ENCODE data around the gene BMP5. TPM values are rescaled to one million over a fixed set of nuclear protein-coding genes. Genes with fewer than 3 reads are reported as not detected.

The BMP5 gene
- total and polyA plus RNA-seq, 2 of the 13 experiments (the other 11 are each of a cell fraction or from before 2014, with no cell fraction given), result not detected

DNA sequence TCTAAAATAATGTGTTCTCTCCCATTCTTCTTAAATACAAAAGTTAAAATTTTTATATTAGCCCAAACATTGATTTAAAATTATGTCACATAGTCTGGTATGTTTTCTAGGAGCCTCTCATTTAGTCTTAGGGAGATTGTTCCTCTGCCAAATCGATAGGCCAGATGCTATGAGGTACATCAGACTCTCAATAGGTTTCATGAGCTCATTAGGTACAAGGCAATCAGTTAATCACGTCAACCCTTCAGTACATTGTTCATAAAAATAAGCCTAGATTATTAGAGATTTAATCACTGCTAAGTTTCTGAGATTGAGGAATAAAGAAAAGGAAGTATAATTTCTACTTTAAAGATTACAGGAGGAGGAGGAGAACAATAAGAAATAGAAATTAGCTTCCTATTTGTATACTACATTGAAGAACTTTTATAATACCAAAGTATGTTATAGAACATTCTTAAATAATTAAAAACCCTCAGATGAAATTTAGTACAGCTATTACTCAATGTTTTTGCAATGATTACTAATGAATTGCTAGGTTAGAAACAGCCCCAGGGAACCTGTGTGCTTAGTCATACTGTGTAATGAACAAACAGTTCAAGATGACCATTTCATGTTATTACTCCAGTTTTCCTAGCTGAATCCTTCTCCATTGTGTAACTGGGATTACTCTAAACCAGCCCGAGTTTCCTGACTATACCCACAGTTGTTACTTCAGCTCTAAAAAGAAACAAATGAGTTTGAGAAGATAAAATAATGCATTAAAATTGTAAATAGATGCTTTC is 117.0 kb downstream of the BMP5 start:
- H3K4me3 ChIP-seq (replicated peaks in 1 of 3; ENCODE audit: insufficient read depth in 1 of 3, low read depth in 2 of 3, low read length in 3 of 3), result no peak overlapping the region
- H4K20me1 ChIP-seq (ENCODE audit: insufficient read depth, low read length), result no peaks in the 10 kb centered on the region
- in situ Hi-C loops (cut with HindIII; ENCODE audit: extremely low pct_ligation_motif_present, low pct_unique_long_range_greater_than_20kb), result no loop called here
- BruUV-seq (replicated peaks), result no TSS peak
- no peaks in the 10 kb centered on the region for H3K27me3 ChIP-seq (ENCODE audit: control insufficient read depth in 1 of 2, insufficient read depth in 2 of 2, low read length in 2 of 2)
- FAIRE-seq, result no peak
- DNase-seq (ENCODE audit: low spot score), result peak; percentile 5
- no peak overlapping the region for H3K9ac ChIP-seq (ENCODE audit: insufficient read depth, low read depth, low read length)
- H2AFZ ChIP-seq (ENCODE audit: low read length), result no peak overlapping the region
- no peaks in the 10 kb centered on the region for H3K4me1 ChIP-seq (ENCODE audit: insufficient read depth, low read length)
- H3K79me2 ChIP-seq (ENCODE audit: insufficient read depth, low read length), result no peaks in the 10 kb centered on the region
- intact Hi-C loops (cut with micrococcal nuclease; ENCODE audit: unreplicated experiment), result no loop called here
- CTCF ChIA-PET (ENCODE audit: low intra/inter-chr PET ratio, low total read pairs), result no interaction called here
- under 1% methylated on average over 3 of the region's 3 CpGs for WGBS (ENCODE audit: low lambda C conversion rate)
- no peaks in the 10 kb centered on the region for H3K36me3 ChIP-seq (replicated peaks in 1 of 2; ENCODE audit: control insufficient read depth in 1 of 2, insufficient read depth in 2 of 2, low read length in 2 of 2)
- H3K27ac ChIP-seq (ENCODE audit: extremely low read length, insufficient read depth, low read length), result no peak overlapping the region
- TF ChIP-seq CENPT (CRISPR knock-in tag; IDR thresholded peaks at IDR 0.05; ENCODE audit: low read depth) (no peak), ATF4 (CRISPR knock-in tag; IDR thresholded peaks at IDR 0.05) (peak in 1 of 2 experiments; percentile 48; a peak in 1 of 4 replicates), ERF (CRISPR knock-in tag; IDR thresholded peaks at IDR 0.05) (no peak), CEBPB (IDR thresholded peaks at IDR 0.05; ENCODE audit: borderline replicate concordance, low read depth, low read length) (peak; percentile 26; the same call in 1 of the 2 replicates)
- ATAC-seq, result peak; percentile 62; the same call in 2 of the 3 replicates
- POLR2A ChIA-PET, result no interaction called here
- H3K4me2 ChIP-seq (ENCODE audit: low read depth, low read length), result no peak overlapping the region
- no peaks in the 10 kb centered on the region for H3K9me3 ChIP-seq (ENCODE audit: low read length)

DNA sequence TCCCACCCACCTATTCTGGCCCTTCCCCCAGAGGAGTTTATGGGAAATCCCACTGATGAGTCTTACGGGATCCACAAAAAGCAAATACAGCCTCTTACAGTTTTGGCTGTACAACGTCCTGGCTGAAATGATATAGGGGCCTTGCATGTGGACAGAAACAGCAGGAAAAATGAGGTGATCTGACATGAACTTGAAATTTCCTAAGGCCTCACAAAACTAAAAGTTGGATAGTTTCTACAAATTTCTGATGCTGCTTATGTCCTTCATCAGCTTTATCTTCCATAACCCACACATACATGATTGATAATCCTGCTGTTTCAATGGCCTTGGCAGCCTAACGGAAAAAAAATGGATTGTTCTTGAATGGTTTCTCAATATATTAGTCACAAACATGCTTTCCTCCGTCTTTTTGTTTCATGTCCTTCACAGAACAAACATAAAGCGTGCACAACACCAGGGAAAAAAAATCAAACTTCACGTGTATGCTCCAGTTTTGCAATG is 118.8 kb downstream of the BMP5 start:
- no peak for FAIRE-seq
- no peak overlapping the region for H3K4me2 ChIP-seq (ENCODE audit: low read depth, low read length)
- H3K4me3 ChIP-seq (replicated peaks in 1 of 3; ENCODE audit: insufficient read depth in 1 of 3, low read depth in 2 of 3, low read length in 3 of 3), result no peak overlapping the region
- no peak overlapping the region for H2AFZ ChIP-seq (ENCODE audit: low read length)
- H3K27me3 ChIP-seq (ENCODE audit: control insufficient read depth in 1 of 2, insufficient read depth in 2 of 2, low read length in 2 of 2), result no peaks in the 10 kb centered on the region
- WGBS (ENCODE audit: low lambda C conversion rate), result 13% methylated on average over 6 of the region's 6 CpGs
- H3K9me3 ChIP-seq (ENCODE audit: low read length), result no peaks in the 10 kb centered on the region
- H3K36me3 ChIP-seq (replicated peaks in 1 of 2; ENCODE audit: control insufficient read depth in 1 of 2, insufficient read depth in 2 of 2, low read length in 2 of 2), result no peaks in the 10 kb centered on the region
- TF ChIP-seq ZNF451 (CRISPR knock-in tag; IDR thresholded peaks at IDR 0.05) (no peak), GATAD1 (CRISPR knock-in tag; IDR thresholded peaks at IDR 0.05) (no peak), HDAC6 (IDR thresholded peaks at IDR 0.05; ENCODE audit: low read depth, low read length) (no peak), KDM6A (CRISPR knock-in tag; IDR thresholded peaks at IDR 0.05; ENCODE audit: low read depth) (no peak), ZC3H13 (CRISPR knock-in tag; IDR thresholded peaks at IDR 0.05) (no peak), STAG1 (CRISPR knock-in tag; IDR thresholded peaks at IDR 0.05) (no peak), CREBL2 (CRISPR knock-in tag; IDR thresholded peaks at IDR 0.05; ENCODE audit: borderline replicate concordance) (no peak), POGZ (CRISPR knock-in tag; IDR thresholded peaks at IDR 0.05) (no peak), ZNF101 (CRISPR knock-in tag; IDR thresholded peaks at IDR 0.05; ENCODE audit: borderline replicate concordance, low read depth) (no peak), EEA1 (CRISPR knock-in tag; IDR thresholded peaks at IDR 0.05; ENCODE audit: borderline replicate concordance) (no peak)
- TF ChIP-seq, protein P1, sequence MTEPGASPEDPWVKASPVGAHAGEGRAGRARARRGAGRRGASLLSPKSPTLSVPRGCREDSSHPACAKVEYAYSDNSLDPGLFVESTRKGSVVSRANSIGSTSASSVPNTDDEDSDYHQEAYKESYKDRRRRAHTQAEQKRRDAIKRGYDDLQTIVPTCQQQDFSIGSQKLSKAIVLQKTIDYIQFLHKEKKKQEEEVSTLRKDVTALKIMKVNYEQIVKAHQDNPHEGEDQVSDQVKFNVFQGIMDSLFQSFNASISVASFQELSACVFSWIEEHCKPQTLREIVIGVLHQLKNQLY (CRISPR knock-in tag; IDR thresholded peaks at IDR 0.05), result no peak
- ChIA-PET CTCF (ENCODE audit: low intra/inter-chr PET ratio, low total read pairs) (no interaction called here), POLR2A (no interaction called here)
- no peak overlapping the region for H3K27ac ChIP-seq (ENCODE audit: extremely low read length, insufficient read depth, low read length)
- H4K20me1 ChIP-seq (ENCODE audit: insufficient read depth, low read length), result no peaks in the 10 kb centered on the region
- no peaks in the 10 kb centered on the region for H3K79me2 ChIP-seq (ENCODE audit: insufficient read depth, low read length)
- in situ Hi-C loops (cut with HindIII; ENCODE audit: extremely low pct_ligation_motif_present, low pct_unique_long_range_greater_than_20kb), result no loop called here
- no peak for DNase-seq (ENCODE audit: low spot score)
- ATAC-seq, result no peak
- intact Hi-C loops (cut with micrococcal nuclease; ENCODE audit: unreplicated experiment), result no loop called here
- H3K4me1 ChIP-seq (ENCODE audit: insufficient read depth, low read length), result no peaks in the 10 kb centered on the region
- no peak overlapping the region for H3K9ac ChIP-seq (ENCODE audit: insufficient read depth, low read depth, low read length)
- no TSS peak for BruUV-seq (replicated peaks)
